Activated gamma-delta T cell treated with anti-CD3 and anti-CD28 coated beads, Interleukin-2, amount 50 U/mL, for 16 hours (primary cell): ENCODE data around the gene HPN.
"Not testable (repeated sequence)": the region's sequence is repeated elsewhere in the genome, so short reads cannot be mapped to it uniquely, and the experiment has no call there.

Experiments
- DNase-seq: peaks from one replicate; pipeline ENCODE4 v3.0.0-alpha.2; 2020; ENCODE audit warnings: low read depth

The HPN gene

GRCh38 chr19:35042954-35043604 is 1.6 kb downstream of the HPN start:
- DNase-seq = no peak

- DNase-seq = no peak
These were observed 2.4 kb downstream of the HPN start for GRCh38 chr19:35043906-35044305.

GRCh38 chr19:35044317-35045117 is 3.0 kb downstream of the HPN start:
- peak; percentile 39 for DNase-seq

- no peak for DNase-seq
These were observed 4.3 kb downstream of the HPN start for GRCh38 chr19:35045667-35046300.

DNA sequence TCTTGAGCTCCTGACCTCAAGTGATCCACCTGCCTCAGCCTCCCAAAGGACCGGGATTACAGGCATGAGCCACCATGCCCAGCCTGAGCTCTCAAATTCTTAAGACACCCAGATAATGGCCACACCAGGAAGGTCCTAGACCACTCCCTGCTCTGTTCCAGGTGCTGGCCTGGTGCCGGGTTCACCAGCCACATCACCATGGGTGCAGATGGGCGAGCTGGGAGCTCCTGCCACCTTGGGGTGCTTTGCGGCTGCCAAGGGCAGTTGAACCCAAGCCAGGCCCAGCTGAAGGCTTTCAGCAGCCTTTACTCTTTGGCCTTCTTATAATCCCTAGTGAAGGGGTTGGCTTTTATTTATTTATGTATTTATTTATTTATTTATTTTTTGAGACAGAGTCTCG is 4.9 kb downstream of the HPN start:
- no peak for DNase-seq

DNA sequence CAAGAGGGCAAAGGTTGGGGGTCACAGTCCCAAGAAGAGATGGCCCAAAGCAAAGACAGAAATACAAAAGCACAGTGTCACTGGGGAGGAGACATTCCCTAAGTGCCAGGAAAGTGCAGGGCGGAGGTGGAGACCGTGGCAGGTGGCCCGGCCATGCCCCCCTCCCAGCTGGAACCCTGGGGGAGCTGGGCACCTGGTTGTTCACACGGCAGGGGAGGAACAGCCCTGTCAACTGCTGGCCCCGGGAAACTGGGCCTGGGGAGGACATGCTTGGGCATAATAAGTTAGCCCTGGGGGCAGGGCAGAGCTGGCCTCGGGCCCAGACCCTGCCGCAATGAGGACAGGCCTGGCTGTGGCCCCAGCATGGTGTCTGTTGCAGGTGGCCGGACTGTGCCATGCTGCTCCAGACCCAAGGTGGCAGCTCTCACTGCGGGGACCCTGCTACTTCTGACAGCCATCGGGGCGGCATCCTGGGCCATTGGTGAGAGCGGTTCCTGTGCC is 7.4 kb downstream of the HPN start:
- no peak for DNase-seq

- no peak for DNase-seq
These were observed 7.9 kb downstream of the HPN start for GRCh38 chr19:35049456-35049855.

- DNase-seq = not testable (repeated sequence)
These were observed 9.1 kb downstream of the HPN start for GRCh38 chr19:35050662-35051061.

GRCh38 chr19:35051268-35051667 is 9.7 kb downstream of the HPN start:
- DNase-seq = not testable (repeated sequence)

DNA sequence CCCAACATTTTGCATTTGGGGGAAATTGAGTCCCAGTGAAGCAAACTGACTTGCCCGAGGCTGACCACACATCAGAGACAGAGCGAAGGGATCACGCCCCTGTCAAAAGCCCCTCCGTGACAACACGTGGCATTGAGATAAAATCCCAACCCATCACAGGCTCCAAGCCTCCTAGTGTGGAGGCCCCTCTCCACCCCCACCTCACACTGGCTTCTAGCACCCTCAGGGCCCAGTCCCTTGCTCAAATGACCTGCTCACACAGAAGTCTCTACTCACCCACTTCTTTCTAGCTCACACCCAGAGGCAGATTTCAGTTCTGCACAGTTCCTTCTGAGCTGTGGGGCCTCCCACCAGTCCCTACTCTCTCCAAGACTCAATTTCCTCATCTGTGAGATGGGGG is 10.3 kb downstream of the HPN start:
- DNase-seq = no peak

GRCh38 chr19:35052599-35053190 is 11.2 kb downstream of the HPN start:
- no peak for DNase-seq

DNA sequence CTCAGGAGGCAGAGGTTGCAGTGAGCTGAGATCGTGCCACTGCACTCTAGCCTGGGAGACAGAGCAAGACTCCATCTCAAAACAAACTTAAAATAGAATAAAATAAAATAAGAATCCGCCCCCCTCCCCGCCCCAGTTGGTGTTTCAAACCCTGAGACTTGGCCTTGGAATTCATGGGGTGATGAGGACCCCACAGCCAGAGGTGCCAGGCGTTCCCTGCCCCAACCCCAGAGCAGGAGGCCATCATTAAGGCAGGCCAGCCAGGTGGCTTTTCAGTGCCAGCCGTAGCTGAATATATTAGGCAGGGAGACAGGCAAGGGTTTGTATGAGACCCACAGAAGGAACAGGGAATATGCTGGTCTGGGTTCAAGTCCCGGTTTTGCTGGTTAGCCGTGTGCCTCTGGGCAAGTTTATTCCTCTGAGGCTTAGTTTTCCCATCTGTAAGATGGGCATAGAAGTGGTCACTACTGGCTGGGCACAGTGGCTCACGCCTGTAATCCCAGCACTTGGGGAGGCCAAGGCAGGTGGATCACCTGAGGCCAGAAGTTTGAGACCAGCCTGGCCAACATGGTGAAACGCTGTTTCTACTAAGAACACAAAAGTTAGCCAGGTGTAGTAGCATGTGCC is 12.3 kb downstream of the HPN start:
- no peak for DNase-seq

GRCh38 chr19:35054626-35055025 is 13.1 kb downstream of the HPN start:
- no peak for DNase-seq

DNA sequence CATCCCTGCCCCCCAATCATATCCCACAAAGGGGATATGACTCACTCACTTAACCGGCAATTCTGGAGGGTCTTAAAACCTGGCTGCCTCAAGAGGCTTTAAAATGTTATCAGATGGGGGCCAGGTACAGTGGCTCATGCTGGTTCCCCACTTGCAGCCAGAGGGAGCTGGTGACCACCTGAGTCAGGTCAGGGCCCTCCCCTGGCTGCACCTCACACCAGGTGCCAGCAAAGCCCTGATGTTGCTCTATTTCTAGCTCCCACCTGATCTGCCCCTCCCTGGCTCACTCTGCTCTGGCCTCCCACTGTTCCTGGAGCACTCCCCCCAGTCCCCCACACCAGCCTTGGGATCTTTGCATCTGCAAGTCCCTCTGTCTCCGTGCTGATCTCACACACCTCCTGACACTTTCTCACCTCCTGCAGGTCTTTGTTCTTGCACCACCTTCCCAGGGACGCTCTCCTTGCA is 14.2 kb downstream of the HPN start:
- no peak for DNase-seq

DNA sequence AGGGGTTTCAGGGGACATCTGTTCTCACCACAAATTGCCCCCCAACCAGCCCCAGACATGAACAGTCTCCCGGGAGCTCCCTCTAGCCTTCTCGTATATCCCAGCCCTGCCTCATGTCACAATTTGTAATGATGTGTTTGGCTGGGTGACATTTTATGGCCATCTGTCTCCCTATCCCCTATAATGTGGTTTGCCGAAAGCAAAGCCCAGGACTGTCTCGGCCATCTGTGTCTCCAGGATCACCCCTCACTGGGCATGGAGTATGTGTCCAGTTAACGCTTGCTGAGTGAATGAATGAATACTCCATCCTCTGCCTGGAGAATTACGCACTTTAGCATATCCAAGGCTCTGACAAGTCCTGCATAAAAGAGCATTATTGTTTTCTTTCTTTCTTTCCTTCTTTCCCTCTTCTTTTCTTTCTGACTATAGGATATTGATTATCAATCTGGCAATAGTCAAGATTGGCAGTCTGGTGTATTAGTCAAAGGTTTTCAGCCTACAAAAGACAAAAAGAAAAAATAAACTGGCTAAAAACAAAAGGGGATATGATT is 15.1 kb downstream of the HPN start:
- DNase-seq = no peak

DNA sequence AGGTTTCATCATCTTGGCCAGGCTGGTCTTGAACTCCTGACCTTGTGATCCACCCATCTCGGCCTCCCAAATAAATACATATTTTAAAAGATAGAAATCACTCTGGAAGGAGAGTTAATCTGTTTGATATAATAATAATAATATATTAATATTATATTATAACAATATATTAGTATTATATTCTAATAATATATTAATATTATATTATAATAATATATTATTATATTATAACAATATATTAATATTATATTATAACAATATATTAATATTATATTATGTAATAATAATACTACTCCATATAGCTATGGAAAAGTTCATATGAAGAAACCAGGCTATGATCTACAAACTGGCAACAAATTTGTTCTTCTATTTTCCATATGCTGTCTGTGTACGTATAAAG is 16.8 kb downstream of the HPN start:
- DNase-seq = no peak

DNA sequence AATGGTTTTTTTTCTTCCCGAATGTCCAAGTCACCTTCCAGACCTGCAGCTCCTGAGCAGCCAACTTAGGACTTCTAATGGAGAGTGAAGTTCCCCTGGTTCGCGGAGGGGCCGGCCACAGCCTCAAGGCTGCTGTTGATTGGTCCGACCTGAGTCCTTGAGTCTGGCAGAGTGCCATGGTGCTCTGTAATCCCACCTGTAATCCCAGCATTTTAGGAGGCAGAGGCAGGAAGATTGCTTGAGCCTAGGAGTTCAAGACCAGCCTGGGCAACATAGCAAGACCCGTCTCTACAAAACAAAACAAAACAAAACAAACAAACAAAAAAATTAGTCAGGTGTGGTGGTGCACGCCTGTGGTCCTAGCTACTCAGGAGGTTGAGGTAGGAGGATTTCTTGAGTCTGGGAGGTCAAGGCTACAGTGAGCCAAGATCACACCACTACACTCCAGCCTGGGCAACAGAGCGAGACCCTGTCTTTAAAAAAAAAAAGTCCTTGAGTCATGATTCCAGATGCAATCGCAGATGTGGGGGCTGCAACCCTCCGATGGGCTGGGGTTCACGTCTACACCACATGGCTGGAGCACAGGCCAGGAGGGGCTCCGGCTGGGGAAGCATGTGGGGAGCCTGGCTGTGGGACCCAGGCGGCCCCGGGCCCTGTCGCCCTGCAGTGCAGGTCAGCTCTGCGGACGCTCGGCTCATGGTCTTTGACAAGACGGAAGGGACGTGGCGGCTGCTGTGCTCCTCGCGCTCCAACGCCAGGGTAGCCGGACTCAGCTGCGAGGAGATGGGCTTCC is 17.7 kb downstream of the HPN start:
- DNase-seq = no peak

DNA sequence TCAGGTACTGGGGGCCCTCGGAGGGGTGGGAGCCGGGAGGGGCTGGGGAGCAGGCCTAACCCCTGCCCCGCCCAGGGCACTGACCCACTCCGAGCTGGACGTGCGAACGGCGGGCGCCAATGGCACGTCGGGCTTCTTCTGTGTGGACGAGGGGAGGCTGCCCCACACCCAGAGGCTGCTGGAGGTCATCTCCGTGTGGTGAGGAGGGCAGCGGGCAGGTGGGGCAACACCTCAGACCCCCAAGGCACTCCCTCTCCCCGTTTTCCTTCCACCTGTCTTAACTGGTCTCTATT is 18.2 kb downstream of the HPN start:
- no peak for DNase-seq

- no peak for DNase-seq
These were observed 18.8 kb downstream of the HPN start for GRCh38 chr19:35060160-35060855.

- DNase-seq = no peak
These were observed 20.3 kb downstream of the HPN start for GRCh38 chr19:35061583-35062373.
